BJ (cell line): ENCODE measurements around the gene CTDNEP1. TPM values are rescaled to one million over a fixed set of nuclear protein-coding genes. Genes with fewer than 3 reads are reported as not detected.

ENCODE experiments used
- CTCF ChIA-PET: fragments of 350-600 bp; formaldehyde crosslinking; extraction: SDS; loops from one replicate; lab custom pipeline; 2021; ENCODE audit warnings: antibody characterized with exemption, inconsistent platforms; lab: Yijun Ruan, JAX
- POLR2A ChIA-PET: fragments of 300-600 bp; sonication (Branson Sonifier 250); formaldehyde crosslinking; extraction: SDS; loops from one replicate; lab custom pipeline; 2021; ENCODE audit warnings: antibody characterized with exemption; lab: Charles Lee
- DNase-seq: peaks from one replicate; pipeline ENCODE4 v3.0.0-alpha.2; 2011; ENCODE audit warnings: low read depth
- H3K27me3 ChIP-seq: 2 replicates; pipeline ENCODE4 v1.6.0; 2011; ENCODE audit warnings: low read length; ENCODE audit not compliant: control insufficient read depth, insufficient read depth
- H3K36me3 ChIP-seq: 2 replicates; pipeline ENCODE4 v1.5.1; 2011; ENCODE audit warnings: low read length; ENCODE audit not compliant: control insufficient read depth, insufficient read depth
- H3K4me3 ChIP-seq: 2 replicates; pipeline ENCODE4 v1.5.1; 2011; ENCODE audit warnings: low read depth, mild to moderate bottlenecking, control low read depth, low read length
- polyA plus RNA-seq: library from polyadenylated mRNA; depleted of rRNA; stranded (reverse); fragments of >200 nt; gene quantifications from 2 replicates; pipeline ENCODE4 v1.2.3, GENCODE V29; 2011
- TF ChIP-seq, protein P1 (sequence below): IDR thresholded peaks from 2 replicates; pipeline ENCODE4 v1.5.1; 2011; ENCODE audit warnings: low read depth, mild to moderate bottlenecking, control low read depth, inconsistent platforms, low read length, moderate library complexity; ENCODE audit not compliant: insufficient read depth

The CTDNEP1 gene
- polyA plus RNA-seq, 1 experiment, result 129 TPM

DNA sequence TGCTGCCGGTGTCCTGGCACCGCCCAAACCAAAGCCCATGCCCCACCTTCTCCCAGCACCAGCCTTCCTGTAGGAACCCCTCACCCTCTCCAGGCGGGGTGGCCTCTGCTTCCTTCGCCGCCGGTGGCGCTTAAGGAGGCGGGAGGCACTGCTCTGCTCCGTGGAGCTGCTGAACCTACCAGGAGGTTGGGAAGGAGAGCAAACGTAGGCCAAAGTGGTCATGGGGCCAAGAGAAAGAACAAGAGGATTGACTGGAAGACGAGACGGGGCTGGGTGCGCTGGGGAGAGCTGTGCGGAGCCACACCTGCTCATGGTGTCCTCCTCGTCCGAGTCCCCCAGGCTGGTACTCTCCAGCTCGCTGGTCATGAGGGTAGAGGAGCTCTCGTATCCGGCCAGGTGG lies 22.0 kb downstream of the CTDNEP1 start:
- H3K4me3 ChIP-seq, result no peak overlapping the region
- peaks cover 33% of the 10 kb centered on the region for H3K36me3 ChIP-seq
- no peak for DNase-seq
- ChIA-PET CTCF (interaction anchor here (1.2 kb wide), 1 partner anchor 9 kb away, joined by 6 read pairs; no protein-coding TSS in a partner anchor), POLR2A (no interaction called here)
- TF ChIP-seq, protein P1, sequence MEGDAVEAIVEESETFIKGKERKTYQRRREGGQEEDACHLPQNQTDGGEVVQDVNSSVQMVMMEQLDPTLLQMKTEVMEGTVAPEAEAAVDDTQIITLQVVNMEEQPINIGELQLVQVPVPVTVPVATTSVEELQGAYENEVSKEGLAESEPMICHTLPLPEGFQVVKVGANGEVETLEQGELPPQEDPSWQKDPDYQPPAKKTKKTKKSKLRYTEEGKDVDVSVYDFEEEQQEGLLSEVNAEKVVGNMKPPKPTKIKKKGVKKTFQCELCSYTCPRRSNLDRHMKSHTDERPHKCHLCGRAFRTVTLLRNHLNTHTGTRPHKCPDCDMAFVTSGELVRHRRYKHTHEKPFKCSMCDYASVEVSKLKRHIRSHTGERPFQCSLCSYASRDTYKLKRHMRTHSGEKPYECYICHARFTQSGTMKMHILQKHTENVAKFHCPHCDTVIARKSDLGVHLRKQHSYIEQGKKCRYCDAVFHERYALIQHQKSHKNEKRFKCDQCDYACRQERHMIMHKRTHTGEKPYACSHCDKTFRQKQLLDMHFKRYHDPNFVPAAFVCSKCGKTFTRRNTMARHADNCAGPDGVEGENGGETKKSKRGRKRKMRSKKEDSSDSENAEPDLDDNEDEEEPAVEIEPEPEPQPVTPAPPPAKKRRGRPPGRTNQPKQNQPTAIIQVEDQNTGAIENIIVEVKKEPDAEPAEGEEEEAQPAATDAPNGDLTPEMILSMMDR, result no peak
- H3K27me3 ChIP-seq, result no peaks in the 10 kb centered on the region

GRCh38 chr17:7228920-7229319 lies 22.6 kb downstream of the CTDNEP1 start:
- DNase-seq, result no peak
- H3K36me3 ChIP-seq, result peaks cover 38% of the 10 kb centered on the region
- no peak overlapping the region for H3K4me3 ChIP-seq
- TF ChIP-seq, protein P1, result no peak
- no peaks in the 10 kb centered on the region for H3K27me3 ChIP-seq
- POLR2A ChIA-PET, result no interaction called here
- CTCF ChIA-PET, result no interaction called here

DNA sequence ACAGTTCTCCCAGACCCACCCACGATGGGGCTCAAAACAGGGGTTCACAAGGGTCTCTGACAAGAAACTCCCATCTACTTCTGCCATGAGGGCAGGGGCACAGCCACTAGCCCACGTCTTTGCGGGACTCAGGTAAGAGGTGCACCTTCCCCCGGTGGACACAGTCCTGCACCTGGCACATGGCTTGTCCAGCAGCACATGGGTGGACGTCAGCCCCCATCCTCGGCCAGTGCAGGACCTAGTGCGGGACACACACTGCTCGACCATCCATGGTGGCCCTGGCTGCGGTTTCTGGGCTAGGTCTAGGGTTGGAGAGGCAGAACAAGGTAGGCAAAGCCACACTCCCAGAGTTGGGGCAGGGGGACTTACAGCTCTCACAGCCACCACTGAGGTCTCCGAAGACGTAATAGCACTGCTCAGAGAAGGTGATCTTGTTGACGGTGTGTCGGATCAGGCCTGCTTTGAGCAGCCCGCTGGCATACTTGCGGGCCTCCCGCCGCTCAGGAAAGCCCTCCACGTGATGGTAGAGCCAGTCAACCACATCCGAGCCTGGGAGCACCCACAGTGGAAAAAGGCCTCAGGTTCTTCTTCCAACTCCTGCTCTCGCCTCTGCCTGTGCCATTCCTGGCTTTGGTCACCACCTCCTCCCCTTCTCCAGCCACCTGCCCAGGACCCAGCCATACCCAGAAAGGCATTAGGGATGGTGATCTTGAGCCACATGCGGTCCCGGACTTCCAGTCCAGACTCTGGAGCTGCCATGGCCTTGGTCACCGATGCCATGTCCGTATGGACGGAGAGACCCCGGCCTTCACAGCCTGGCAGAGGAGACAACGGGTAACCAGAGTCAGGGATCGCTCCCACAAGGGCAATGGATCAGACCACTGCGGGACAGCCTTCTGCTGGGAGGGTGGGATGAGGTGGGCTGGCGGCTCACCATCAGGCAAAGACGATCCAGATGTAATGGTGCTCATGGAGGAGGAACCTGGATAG lies 24.5 kb downstream of the CTDNEP1 start:
- DNase-seq, result no peak
- H3K4me3 ChIP-seq, result no peak overlapping the region
- TF ChIP-seq, protein P1, result no peak
- ChIA-PET POLR2A (no interaction called here), CTCF (no interaction called here)
- H3K27me3 ChIP-seq, result no peaks in the 10 kb centered on the region
- peaks cover 53% of the 10 kb centered on the region for H3K36me3 ChIP-seq

- ChIA-PET POLR2A (no interaction called here), CTCF (interaction anchor here (0.8 kb wide), 1 partner anchor 180 kb away, joined by 3 read pairs; no protein-coding TSS in a partner anchor)
- Histone ChIP-seq H3K27me3 (no peaks in the 10 kb centered on the region), H3K36me3 (peaks cover 56% of the 10 kb centered on the region), H3K4me3 (no peak overlapping the region)
- DNase-seq, result no peak
- TF ChIP-seq, protein P1, result no peak
Measured at GRCh38 chr17:7225711-7226331, 25.7 kb downstream of the CTDNEP1 start.

- no peak for DNase-seq
- Histone ChIP-seq H3K36me3 (peaks cover 51% of the 10 kb centered on the region), H3K4me3 (no peak overlapping the region), H3K27me3 (no peaks in the 10 kb centered on the region)
- TF ChIP-seq, protein P1, result no peak
- POLR2A ChIA-PET, result no interaction called here
- CTCF ChIA-PET, result interaction anchor here (2.2 kb wide), 1 partner anchor 179 kb away, joined by 5 read pairs; no protein-coding TSS in a partner anchor
Measured at GRCh38 chr17:7224661-7225111, 26.8 kb downstream of the CTDNEP1 start.
